Mesodermal cell (in vitro differentiated cells): ENCODE measurements around the gene EIF6.

Experiments
- H3K27ac ChIP-seq: 2 replicates; pipeline ENCODE4 v1.7.0; 2013; ENCODE audit warnings: mild to moderate bottlenecking, low read depth, low read length, moderate library complexity; ENCODE audit not compliant: severe bottlenecking
- H3K36me3 ChIP-seq: 2 replicates; pipeline ENCODE4 v1.7.1; 2013; ENCODE audit warnings: mild to moderate bottlenecking, low read length, moderate library complexity; ENCODE audit not compliant: control insufficient read depth, insufficient read depth
- H3K4me1 ChIP-seq: one replicate; pipeline ENCODE4 v1.7.1; 2013; ENCODE audit warnings: mild to moderate bottlenecking, low read length; ENCODE audit not compliant: insufficient read depth, control insufficient read depth, poor library complexity, severe bottlenecking
- H3K4me3 ChIP-seq: 2 replicates; pipeline ENCODE4 v1.7.0; 2013; ENCODE audit warnings: low read length, control low read depth, mild to moderate bottlenecking; ENCODE audit not compliant: insufficient read depth, poor library complexity, severe bottlenecking; ENCODE audit errors: extremely low read depth
- H3K9me3 ChIP-seq: 2 replicates; pipeline ENCODE4 v1.7.1; 2013; ENCODE audit warnings: mild to moderate bottlenecking, low read length, moderate library complexity; ENCODE audit not compliant: control insufficient read depth
- WGBS, 2 experiments: methylation state at CpG; one replicate each; pipeline ENCODE4 v1.1.5; 2013; ENCODE audit warnings: missing lambda C conversion rate in 2 of 2; ENCODE audit not compliant: insufficient coverage in 2 of 2; 5-methylcytosine and 5-hydroxymethylcytosine counted together

Gene EIF6

GRCh38 chr20:35252037-35252461 lies 32.5 kb downstream of the EIF6 start:
- H3K4me3 ChIP-seq = no peak overlapping the region
- H3K4me1 ChIP-seq = peaks cover 5% of the 10 kb centered on the region
- H3K9me3 ChIP-seq = no peaks in the 10 kb centered on the region
- H3K36me3 ChIP-seq = no peaks in the 10 kb centered on the region
- H3K27ac ChIP-seq = no peak overlapping the region
- WGBS, 2 experiments = 83% methylated on average over 2 of the region's 2 CpGs; no CpG with 5 or more reads in 1 of the 2 experiments

GRCh38 chr20:35251613-35251940 lies 33.0 kb downstream of the EIF6 start:
- Histone ChIP-seq H3K27ac (no peak overlapping the region), H3K36me3 (no peaks in the 10 kb centered on the region), H3K4me1 (peaks cover 5% of the 10 kb centered on the region), H3K4me3 (no peak overlapping the region), H3K9me3 (no peaks in the 10 kb centered on the region)
- 100% methylated on average over 2 of the region's 2 CpGs for WGBS, 2 experiments

GRCh38 chr20:35248641-35249475 lies 35.7 kb downstream of the EIF6 start:
- no peak overlapping the region for H3K4me3 ChIP-seq
- H3K27ac ChIP-seq = no peak overlapping the region
- H3K36me3 ChIP-seq = no peaks in the 10 kb centered on the region
- H3K9me3 ChIP-seq = no peaks in the 10 kb centered on the region
- WGBS, 2 experiments = 75 to 93% methylated on average over 4 to 5 of the region's 9 CpGs
- H3K4me1 ChIP-seq = peaks cover 5% of the 10 kb centered on the region

GRCh38 chr20:35246723-35247122 lies 37.8 kb downstream of the EIF6 start:
- H3K9me3 ChIP-seq = no peaks in the 10 kb centered on the region
- H3K27ac ChIP-seq = no peak overlapping the region
- WGBS, 2 experiments = 89% methylated on average over 12 of the region's 12 CpGs
- H3K4me1 ChIP-seq = peaks cover 5% of the 10 kb centered on the region
- no peak overlapping the region for H3K4me3 ChIP-seq
- no peaks in the 10 kb centered on the region for H3K36me3 ChIP-seq

GRCh38 chr20:35243986-35244385 lies 40.6 kb downstream of the EIF6 start:
- Histone ChIP-seq H3K9me3 (no peaks in the 10 kb centered on the region), H3K27ac (no peak overlapping the region), H3K4me1 (peaks cover 3% of the 10 kb centered on the region), H3K4me3 (no peak overlapping the region), H3K36me3 (no peaks in the 10 kb centered on the region)
- 86 to 100% methylated on average over 1 of the region's 2 CpGs for WGBS, 2 experiments

GRCh38 chr20:35243317-35243716 lies 41.3 kb downstream of the EIF6 start:
- Histone ChIP-seq H3K9me3 (no peaks in the 10 kb centered on the region), H3K4me1 (no peaks in the 10 kb centered on the region), H3K4me3 (no peak overlapping the region), H3K27ac (no peak overlapping the region), H3K36me3 (no peaks in the 10 kb centered on the region)
- 100% methylated on average over 1 of the region's 2 CpGs; no CpG with 5 or more reads in 1 of the 2 experiments for WGBS, 2 experiments

GRCh38 chr20:35240811-35241293 lies 43.7 kb downstream of the EIF6 start:
- no peak overlapping the region for H3K27ac ChIP-seq
- 74% methylated on average over 2 of the region's 2 CpGs; no CpG with 5 or more reads in 1 of the 2 experiments for WGBS, 2 experiments
- H3K9me3 ChIP-seq = no peaks in the 10 kb centered on the region
- no peaks in the 10 kb centered on the region for H3K36me3 ChIP-seq
- no peaks in the 10 kb centered on the region for H3K4me1 ChIP-seq
- H3K4me3 ChIP-seq = no peak overlapping the region

GRCh38 chr20:35240083-35240810 lies 44.3 kb downstream of the EIF6 start:
- Histone ChIP-seq H3K4me3 (no peak overlapping the region), H3K4me1 (no peaks in the 10 kb centered on the region), H3K9me3 (no peaks in the 10 kb centered on the region), H3K27ac (no peak overlapping the region), H3K36me3 (no peaks in the 10 kb centered on the region)
- 75 to 86% methylated on average over 4 to 5 of the region's 5 CpGs for WGBS, 2 experiments

- Histone ChIP-seq H3K27ac (no peak overlapping the region), H3K4me3 (no peak overlapping the region), H3K36me3 (no peaks in the 10 kb centered on the region), H3K4me1 (no peaks in the 10 kb centered on the region), H3K9me3 (no peaks in the 10 kb centered on the region)
- WGBS, 2 experiments = 88 to 89% methylated on average over 4 of the region's 5 CpGs
Measured at GRCh38 chr20:35238735-35239134, 45.8 kb downstream of the EIF6 start.

GRCh38 chr20:35238170-35238569 lies 46.4 kb downstream of the EIF6 start:
- no peaks in the 10 kb centered on the region for H3K36me3 ChIP-seq
- H3K4me3 ChIP-seq = no peak overlapping the region
- H3K4me1 ChIP-seq = no peaks in the 10 kb centered on the region
- no peaks in the 10 kb centered on the region for H3K9me3 ChIP-seq
- H3K27ac ChIP-seq = no peak overlapping the region
- 90 to 98% methylated on average over 2 to 4 of the region's 4 CpGs for WGBS, 2 experiments

- H3K4me1 ChIP-seq = no peaks in the 10 kb centered on the region
- H3K27ac ChIP-seq = no peak overlapping the region
- no peaks in the 10 kb centered on the region for H3K9me3 ChIP-seq
- no peak overlapping the region for H3K4me3 ChIP-seq
- H3K36me3 ChIP-seq = no peaks in the 10 kb centered on the region
Measured at GRCh38 chr20:35237486-35237885, 47.1 kb downstream of the EIF6 start.
